Urothelium cell line (cell line): Measurements from ENCODE around the gene BAK1.

Experiments used
- DNase-seq: peaks from one replicate; pipeline ENCODE4 v3.0.0; 2011; ENCODE audit warnings: low spot score, mixed read lengths
- FAIRE-seq: peaks from 2 replicates; lab custom pipeline; 2011; peaks lifted over from hg19 to GRCh38; lab: Jason Lieb, UNC

The BAK1 gene

DNA sequence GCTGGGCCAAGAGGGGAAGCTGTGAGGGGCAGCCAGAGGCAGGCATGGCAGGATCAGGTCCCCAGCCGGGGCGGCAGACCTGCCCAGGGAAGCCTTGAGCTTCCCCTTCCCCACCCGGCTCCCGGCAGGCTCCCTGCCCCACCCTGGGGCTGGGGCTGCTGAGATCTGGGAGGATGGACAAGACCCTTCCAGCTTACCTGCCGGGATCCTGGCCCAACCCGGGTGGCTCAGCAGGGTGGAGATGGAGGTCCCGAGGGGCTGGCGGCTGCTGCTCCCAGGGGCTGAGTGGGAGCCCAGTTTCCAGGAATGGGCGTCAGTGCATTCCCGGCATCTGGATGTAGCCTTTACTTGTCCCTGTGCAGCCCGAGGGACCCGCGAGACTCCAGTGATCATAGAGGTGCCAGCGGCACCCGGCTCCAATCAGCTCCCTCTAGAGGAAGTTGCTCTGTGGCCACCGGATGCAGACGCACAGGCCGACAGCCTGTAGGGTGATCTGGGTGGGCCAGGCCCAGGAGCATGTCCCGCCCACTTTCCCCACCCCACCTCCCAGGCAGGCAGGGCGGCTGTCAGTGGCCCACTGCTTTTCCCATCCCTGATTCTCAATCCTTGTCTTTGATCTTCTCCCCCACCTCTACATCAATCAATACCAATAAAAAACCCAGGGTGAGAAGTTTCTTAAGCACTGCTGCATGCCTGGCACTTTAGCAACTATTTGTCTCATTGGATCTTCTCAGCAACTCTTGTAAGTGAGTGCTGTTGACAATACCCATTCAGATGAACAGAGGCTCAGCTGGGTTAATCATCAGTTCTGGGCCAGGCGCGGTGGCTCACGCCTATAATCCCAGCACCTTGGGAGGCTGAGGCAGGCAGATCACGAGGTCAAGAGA lies at the start of gene BAK1:
Gene BAK1, minus strand, starts transcription at position 449 of the 887 bp plus-strand sequence. CDS start 2,672 bp downstream, outside the sequence.
- DNase-seq (peak; percentile 94), FAIRE-seq (no peak)

DNA sequence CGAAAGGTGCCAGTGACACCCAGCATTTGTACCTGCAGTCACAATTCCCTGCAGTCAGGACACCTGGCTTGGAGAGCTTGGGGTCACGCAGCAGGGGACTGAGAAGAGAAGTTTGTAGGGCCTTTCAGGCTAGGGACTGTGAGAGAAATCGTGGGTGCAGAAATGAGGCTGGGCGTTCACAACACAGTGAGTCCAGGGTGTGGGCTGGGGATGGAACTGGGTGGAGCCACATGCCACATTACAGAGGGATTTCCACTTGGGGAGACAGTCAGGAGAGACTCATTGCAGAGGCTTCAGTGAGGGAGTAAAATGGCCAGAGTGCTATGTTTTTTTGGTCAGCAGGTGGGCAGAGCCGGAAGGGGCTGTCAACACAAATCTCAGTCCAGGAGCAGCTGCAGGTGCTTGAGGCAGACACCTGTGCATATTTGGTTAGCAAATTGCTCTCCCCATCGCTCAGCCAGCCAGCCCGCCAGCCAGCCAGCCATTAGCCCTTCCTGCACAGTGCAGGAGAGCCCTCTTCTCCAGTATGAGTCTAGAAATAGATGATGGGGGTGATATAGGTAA lies 48.4 kb upstream of the BAK1 start:
- no peak for FAIRE-seq
- DNase-seq = no peak

DNA sequence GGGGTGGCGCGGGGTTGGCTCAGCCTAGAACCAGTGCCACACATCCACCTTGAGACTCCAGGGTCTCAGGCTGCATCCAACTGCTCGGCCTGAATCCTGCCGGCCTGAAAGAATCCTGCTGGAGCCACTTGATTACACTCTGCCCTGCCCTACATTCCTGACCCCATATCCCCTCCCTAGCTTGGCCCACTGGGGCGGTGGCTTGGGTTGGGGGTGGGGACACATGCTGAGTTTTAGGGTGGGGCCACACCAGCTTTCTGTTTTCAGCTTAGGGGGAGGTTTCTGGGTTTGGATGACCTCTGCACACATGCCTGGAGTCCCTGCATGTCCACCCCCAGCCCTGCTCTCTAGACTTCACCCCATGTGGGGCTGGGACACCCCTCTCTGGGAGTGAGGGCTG lies 47.8 kb upstream of the BAK1 start:
- no peak for DNase-seq
- FAIRE-seq = no peak

DNA sequence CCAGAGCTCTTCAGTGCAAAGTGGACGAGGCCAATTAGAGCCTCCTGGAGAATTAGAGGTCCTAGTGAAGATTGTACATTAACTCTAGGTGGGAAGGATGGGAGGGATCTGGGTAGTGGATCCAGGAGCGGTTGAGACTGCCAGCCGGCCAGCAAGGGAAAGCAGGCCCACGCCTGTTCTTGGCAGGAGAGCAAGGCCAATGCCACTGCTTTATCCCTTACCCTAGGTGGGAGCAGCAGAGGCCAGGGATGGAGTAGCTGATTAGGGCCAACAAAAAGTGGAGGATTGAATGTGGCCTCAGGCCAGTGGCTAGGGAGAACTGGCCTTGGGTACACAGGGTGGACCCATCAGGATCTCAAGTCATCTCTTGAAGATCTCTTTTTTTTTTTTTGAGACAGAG lies 44.8 kb upstream of the BAK1 start:
- FAIRE-seq (no peak), DNase-seq (no peak)

DNA sequence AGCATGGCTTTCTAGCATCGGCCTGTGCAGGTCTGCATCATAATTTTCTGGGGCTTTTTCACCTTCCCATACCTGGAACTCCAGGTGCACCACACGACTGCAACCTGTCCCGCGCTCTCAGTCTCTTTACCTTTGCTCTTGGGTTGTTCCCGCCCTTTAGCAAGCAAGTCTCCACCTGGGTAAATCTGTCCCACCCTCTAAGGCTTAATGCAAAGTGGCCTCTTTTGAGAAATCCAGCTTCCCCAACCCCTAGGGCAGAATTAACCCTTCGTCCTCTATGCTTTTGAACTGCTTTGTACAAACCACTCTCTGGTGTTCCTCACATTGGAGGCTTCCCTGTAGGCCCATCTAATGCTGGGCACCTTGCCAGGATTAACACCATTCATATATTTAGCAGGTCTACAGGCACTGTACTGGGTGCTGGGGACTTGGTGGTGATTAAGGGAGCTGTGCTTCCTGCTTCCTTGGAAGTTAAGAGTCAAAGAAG lies 43.9 kb upstream of the BAK1 start:
- no peak for DNase-seq
- no peak for FAIRE-seq

DNA sequence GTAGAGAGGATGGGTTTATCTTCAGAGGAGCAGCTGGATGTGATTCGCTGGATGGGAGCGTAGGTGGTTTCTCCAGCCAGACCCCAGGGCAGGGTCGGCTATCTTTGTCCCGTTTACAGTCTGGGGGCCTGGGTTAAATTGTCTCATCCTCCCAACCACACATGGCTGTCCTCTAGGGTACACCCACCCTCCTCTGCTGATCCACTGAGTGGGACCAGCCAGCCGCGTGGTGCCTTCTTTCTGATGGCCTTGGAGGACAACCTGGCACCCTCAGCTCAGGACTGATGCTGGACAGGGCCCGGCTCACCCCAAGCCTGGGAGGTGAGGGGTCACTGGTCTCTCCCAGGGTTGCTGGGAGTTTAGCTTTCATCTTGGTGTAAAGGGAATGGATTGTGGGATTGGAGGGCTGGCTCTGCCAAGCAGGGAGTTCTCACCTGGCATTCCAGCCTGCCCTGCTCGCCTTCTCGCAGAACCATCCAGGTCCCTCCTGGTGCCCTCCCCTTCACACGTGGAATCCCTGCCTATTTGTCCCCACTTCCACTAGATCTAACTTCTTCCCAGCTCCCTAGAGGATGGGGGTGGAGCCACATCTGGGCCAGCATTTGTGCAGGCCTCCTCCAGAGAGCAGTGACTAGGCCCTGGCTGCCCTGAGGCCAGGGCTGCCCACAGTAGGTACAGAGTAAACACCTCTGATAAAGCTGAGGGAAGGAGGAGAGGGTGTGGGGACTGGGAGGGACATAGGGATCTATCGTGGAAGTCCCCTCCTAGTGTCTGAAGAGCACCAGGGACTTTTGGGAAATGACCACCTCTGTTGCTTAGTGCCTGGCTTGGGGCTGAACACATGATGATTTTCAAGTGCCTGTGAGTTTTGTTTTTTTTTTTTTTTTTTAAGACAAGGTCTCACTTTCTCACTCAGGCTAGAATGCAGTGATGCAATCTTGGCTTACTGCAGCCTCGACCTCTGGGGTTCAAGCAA lies 42.7 kb upstream of the BAK1 start:
- FAIRE-seq = no peak
- DNase-seq = no peak

DNA sequence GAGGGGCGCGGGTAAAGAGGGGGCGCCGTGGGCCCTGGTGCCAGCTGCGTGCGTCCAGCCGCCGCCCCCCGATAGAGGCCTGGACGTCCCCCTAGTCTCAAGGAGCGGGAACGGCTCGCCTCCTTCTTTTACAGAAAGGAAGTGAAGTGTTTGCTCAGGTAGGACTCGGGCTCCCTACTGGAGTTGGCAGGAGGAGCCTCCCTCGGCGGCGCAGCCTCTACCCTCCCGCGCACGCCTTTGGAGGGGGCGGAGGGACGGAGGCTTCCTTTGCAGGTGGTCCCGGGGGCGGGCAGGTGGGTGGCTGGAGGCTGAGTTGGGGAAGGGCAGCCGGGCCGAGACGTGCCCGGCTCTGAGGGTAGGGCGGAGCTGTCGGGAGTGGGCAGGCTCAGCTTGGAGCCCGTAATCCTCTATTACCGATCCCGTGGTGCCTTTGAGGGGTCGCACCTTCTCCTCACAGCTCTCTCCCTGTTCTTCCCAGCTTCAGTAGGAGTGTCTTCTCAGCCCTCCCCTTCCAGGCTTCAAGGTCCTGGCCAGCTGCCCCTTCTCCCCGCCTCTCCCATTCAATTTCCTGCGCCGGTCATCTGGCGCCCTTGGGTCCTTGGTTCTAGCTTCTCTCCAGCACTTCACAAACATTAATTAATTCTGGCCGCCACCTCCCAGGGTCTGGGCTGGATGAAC lies 41.8 kb upstream of the BAK1 start:
- DNase-seq (peak; percentile 59), FAIRE-seq (no peak)

DNA sequence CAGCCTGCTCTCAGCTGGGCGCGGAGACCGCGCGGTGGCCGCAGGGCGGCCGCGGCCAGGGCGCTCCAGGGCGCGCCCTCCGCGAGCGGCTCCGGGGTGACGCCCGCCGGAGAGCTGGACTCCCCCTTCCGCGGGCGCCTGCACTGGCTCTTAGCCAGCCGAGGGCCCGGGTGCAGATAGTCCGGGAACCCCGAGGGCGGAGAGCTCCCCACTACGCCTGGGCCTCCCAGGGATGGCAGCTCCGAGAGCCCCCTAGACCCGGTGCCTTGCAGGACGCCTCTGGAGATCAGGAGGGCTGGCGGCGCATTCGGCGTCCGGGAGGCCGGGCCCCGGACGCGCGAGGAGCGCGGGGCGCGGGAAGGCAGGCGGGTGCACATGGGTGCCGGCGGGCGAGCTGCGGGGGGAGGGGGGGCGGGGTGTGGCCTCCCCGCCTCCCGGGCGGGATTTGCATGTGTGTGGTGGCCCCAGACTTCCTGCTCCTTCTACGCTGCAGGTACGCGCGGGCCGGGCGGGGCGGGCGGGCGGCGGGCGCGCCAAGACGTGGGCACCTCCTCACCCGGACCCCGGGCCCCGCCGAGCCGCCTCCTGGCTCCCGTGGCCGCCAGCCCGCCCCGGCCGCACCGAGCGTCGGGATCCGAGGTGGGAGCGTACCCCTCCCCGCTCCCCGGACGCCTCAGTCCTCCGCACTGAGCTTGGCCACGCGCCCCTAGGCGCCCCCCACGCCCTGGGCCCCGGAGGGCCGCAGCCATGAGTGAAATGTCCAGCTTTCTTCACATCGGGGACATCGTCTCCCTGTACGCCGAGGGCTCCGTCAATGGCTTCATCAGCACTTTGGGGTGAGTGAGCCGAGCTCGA lies 41.0 kb upstream of the BAK1 start, which contains the start of gene ITPR3:
Gene ITPR3, plus strand, starts transcription at position 467 of the 855 bp plus-strand sequence. Its CDS starts 281 bp downstream, at position 748.
- FAIRE-seq (no peak), DNase-seq (peak; percentile 89)

DNA sequence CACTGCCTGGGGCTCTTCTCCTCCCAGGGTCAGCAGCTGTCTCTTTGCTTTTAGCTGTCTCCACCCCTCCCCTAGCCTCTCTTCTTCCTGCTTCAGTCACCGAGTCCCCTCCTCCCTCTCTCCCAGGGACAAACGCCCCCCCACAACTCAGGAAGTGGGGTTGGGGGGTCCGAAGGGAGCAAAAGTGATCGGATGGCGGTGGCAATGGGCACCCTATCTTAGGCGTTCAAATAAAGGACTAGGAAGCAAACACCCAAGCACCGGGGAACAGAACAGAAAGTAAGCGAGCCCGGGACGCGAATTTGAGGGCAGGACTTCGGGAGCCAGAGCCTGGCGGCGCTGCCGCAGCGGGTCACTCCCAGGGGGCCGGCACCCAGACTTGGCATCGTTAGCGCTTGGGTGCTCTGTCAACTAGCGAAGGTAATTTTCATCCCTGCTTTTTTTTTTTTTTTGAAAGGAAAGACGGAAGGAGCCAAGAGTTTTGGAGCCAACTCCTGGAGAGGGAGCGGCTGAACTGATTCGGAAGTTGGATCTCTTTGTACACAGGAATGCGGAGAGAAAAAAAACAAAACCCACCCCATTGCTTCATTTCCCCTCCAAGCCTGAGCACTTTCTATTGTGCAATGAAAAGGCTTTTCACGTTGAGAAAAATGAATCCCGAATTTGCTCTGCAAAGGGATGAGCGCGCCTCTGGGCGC lies 40.2 kb upstream of the BAK1 start:
- FAIRE-seq = no peak
- peak; percentile 57 for DNase-seq

DNA sequence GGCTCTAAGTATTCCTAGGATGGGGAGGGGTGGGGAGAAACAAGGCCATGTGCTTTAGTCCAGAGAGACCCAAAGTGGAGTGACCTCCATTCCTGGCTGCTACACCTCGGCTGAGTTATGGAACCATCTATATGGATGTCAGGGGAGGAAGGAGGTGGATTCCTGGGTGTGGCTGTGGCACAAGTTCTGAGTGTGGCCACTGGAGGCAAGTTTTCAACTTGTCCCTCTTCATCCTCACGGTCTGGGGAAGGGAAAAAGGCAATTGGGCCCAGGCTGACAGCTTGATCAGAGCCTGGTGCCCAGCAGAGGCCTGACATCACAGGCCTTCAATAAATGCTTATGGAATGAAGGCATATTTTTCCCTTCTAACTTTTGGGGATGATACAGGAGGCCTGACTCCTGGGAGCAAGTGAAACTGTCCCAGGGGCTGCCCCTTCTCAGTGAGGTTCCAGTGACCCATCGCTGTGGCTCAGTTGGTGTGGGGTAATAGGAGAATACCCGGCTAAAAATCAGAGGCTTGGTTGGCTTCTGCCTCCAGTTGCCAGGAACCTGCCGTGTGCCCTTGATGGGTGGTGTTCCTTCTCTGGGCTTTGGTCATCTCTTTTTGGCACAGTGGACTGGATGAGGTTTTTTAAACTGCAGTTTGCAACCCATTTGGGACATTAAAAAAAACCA lies 39.2 kb upstream of the BAK1 start:
- DNase-seq (peak; percentile 36), FAIRE-seq (no peak)

DNA sequence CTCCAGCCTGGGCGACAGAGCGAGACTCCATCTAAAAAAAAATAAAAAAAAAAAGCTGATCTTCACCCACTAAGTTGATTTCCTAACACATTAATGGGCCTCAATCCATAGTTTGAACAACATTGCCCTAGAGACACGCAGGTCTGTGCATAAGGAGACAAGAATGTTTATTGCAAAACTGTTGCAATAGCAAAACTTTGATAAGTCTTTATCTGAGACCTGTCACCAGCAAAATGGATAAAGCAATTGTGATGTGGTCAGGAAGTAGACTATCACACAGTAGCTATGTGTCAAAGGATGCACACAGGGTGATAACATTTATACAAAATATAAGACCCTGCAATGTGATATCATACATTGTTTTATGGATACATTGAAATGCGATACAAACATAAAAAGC lies 36.8 kb upstream of the BAK1 start:
- no peak for FAIRE-seq
- DNase-seq = no peak

DNA sequence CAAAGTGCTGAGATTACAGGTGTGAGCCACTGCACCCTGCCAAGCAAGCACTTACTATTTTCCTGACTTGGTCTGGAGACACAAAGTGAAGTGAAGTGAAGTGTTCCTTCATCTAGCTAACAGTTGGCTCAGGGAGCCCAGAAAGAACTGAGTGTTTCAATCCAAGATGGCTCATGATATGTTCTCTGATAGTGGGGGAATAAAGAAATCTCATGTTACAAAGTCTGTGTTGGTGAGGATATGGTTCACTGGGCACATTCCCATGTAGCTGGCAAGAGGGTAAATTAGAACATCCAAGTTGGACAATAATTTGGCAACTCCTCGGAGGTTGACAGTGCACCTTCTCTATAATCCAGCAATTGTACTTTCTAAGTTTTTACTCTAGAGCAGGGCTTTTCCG lies 36.0 kb upstream of the BAK1 start:
- DNase-seq (no peak), FAIRE-seq (no peak)

DNA sequence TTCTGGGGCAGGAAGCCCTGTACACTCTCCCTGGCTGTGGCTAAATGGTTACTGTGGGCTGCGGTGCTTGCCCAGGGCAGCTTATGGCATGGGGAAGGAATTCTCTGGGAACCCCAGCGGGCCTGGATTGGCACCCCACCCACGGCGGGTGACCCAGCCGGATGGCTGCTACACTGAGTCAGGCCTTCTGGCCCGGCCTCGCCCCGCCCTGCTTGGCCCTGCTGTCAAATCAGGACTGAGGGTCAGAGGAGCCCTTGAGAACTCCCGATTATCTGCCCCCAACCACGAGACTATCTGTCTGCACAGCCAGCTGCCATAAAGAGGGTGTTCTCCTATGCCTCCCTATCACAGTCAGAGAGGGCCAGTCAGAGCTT lies 33.7 kb upstream of the BAK1 start:
- FAIRE-seq (no peak), DNase-seq (no peak)

DNA sequence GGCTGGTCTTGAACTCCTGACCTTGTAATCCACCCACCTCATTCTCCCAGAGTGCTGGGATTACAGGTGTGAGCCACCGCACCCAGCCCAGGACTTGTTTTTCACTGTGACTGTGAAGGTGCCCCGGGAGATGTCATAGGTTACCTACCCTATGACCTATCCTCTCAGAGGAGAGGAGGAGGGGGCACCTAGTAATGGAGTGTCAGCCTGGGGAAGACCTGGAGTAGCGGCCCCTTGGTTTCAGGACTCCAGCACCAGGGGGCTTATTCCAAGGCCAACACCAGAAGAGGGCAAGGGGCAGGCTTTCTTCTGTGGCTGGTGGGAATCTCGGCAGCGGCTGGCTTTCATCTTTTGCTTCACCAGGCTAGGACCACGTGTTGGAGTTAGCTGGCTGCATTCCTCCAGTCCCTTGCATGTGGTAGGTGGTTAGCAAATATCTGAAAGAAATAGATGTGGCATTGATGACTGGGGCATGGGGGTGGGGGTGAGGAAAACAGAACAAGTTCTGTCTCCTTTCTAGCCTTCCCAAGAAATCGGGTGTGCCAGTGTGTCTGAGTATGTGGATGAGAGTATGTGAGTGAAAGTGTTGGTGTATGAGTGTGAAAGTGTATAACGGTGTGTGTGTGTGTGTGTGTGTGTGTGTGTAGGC lies 33.2 kb upstream of the BAK1 start:
- FAIRE-seq = no peak
- DNase-seq = no peak

DNA sequence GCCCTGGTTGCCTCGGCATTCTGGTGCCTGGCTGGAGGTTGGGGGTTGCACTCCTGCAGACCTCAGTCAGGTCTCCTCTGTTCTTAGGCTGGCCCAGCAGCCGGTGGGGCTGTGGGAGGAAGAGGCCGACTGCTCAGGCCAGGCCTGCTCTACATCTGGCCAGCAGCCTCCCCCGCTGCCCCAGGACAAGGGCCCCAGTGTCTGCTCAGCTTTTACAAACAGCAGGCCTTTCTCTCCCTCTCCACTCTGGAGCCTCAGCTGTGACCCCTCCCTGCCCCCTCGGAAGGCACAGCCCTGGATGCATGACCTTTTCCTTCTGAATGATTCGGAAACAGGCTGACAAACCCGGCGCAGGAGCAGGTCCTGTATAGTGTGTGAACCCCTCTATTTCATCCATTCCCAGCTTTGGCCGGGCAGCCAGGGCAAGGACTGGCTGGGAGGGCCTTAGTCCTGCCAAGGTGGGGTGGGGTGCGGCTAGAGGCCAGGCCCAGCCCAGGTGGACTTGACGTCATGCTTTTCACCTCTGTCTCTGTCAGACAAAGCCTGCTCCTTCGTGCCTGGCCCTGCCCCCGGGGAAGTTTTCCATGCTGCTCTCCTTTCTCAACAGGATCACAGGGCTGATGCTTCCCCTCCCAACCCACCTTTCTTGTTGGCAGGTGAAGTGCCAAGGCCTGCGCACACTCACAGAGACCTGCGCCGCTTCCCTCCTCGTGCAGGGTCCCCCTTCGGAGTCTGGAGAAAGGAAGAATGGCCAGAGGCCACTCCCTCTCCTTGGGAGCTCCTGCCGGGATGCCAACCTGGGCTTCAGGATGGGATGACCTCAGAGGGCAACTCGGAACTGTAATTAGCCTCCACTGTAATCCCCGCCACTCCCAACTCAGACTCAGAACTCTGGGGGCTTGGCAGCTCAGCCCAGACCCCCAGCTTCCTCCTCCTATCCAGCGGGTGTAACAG lies 31.0 kb upstream of the BAK1 start:
- DNase-seq (no peak), FAIRE-seq (no peak)

DNA sequence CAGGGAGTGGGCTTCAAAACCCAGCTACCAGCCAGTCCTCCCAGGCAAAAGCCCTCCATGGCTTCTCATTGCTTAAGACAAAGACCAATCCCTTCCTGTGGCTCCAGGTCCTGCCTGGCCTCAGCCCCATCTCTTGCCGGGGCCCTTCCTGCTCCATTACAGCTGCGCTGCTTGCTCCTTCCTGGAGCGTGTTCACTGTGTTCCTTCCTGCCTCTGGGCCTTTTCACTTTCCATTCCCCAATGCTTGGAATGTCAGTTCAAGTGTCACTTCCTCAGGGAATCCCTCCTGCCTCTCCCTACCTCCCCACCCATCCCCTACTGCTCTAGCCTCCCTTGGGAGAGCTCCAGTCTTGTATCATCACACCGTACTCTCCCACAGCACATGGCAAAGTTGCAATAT lies 30.0 kb upstream of the BAK1 start:
- no peak for DNase-seq
- FAIRE-seq = no peak

DNA sequence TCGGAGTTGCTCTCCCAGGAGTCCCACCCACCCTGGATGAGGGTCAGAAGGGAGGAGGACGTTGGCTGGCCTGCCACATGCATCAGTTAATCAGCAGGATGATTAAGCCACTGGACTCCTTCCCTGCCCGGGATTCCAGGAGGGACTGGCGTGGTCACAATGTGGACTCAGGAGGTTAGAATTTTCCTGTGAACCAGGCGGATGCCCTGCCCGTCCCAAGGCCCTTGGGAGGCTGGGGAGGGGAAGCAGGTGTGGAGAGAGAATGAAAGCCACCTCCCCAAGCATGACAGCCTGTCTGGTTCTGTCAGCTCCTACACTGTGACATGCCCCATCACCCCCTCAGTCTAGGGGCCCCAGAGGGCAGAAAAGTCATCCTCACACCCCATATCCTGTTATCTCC lies 29.5 kb upstream of the BAK1 start:
- FAIRE-seq (no peak), DNase-seq (no peak)
